Subcutaneous abdominal adipose tissue (tissue), 5 donors: ENCODE results near the gene SH3GL2.
"Not testable (repeated sequence)": the region's sequence is repeated elsewhere in the genome, so short reads cannot be mapped to it uniquely, and the experiment has no call there.

Experiments
- H3K27ac ChIP-seq: one replicate; pipeline ENCODE4 v1.7.0; 2013; ENCODE audit warnings: low read depth, mild to moderate bottlenecking, inconsistent platforms, low read length, moderate library complexity
- H3K27me3 ChIP-seq, 5 donors: one replicate each; pipeline ENCODE4 v1.7.0; 2013; ENCODE audit warnings: low read length in 5 of 5, inconsistent platforms in 1 of 5; ENCODE audit not compliant: control insufficient read depth in 5 of 5, insufficient read depth in 4 of 5
- H3K36me3 ChIP-seq, 5 donors: one replicate each; pipeline ENCODE4 v1.7.0; 2013; ENCODE audit warnings: low read length in 5 of 5; ENCODE audit not compliant: control insufficient read depth in 5 of 5, insufficient read depth in 5 of 5
- H3K4me1 ChIP-seq, 5 donors: one replicate each; pipeline ENCODE4 v1.7.0; 2013; ENCODE audit warnings: low read length in 5 of 5, mild to moderate bottlenecking in 3 of 5, moderate library complexity in 1 of 5; ENCODE audit not compliant: control insufficient read depth in 5 of 5, insufficient read depth in 5 of 5
- H3K4me3 ChIP-seq, 5 donors: one replicate each; pipeline ENCODE4 v1.7.0; 2013; ENCODE audit warnings: low read length in 5 of 5, low read depth in 1 of 5
- H3K9ac ChIP-seq, 5 donors: one replicate each; pipeline ENCODE4 v1.7.0; 2013; ENCODE audit warnings: low read length in 5 of 5, mild to moderate bottlenecking in 4 of 5, moderate library complexity in 3 of 5
- H3K9me3 ChIP-seq, 5 donors: one replicate each; pipeline ENCODE4 v1.7.0; 2013; ENCODE audit warnings: low read length in 5 of 5; ENCODE audit not compliant: control insufficient read depth in 5 of 5
- donor health status: healthy.
- donor health status: healthy.
- donor health status: healthy.
- donor health status: healthy.
- donor health status: healthy.

Gene SH3GL2

GRCh38 chr9:17757816-17758215 is 178.9 kb downstream of the SH3GL2 start:
- Histone ChIP-seq H3K9me3 (peaks cover 0 to 6% (median 0%) of the 10 kb centered on the region in 5 donors), H3K36me3 (no peaks in the 10 kb centered on the region), H3K27me3 (no peaks in the 10 kb centered on the region), H3K4me1 (no peaks in the 10 kb centered on the region), H3K27ac (no peak overlapping the region), H3K9ac (no peak overlapping the region), H3K4me3 (no peak overlapping the region)

- no peak overlapping the region for H3K9ac ChIP-seq
- H3K36me3 ChIP-seq: no peaks in the 10 kb centered on the region
- H3K27me3 ChIP-seq: no peaks in the 10 kb centered on the region
- no peaks in the 10 kb centered on the region for H3K9me3 ChIP-seq
- no peak overlapping the region for H3K4me3 ChIP-seq
- H3K4me1 ChIP-seq: no peaks in the 10 kb centered on the region
- H3K27ac ChIP-seq: no peak overlapping the region
Observed at GRCh38 chr9:17760250-17760649, 181.4 kb downstream of the SH3GL2 start.

GRCh38 chr9:17761984-17762676 is 183.3 kb downstream of the SH3GL2 start:
- H3K27me3 ChIP-seq: no peaks in the 10 kb centered on the region
- no peaks in the 10 kb centered on the region for H3K4me1 ChIP-seq
- H3K9me3 ChIP-seq: no peaks in the 10 kb centered on the region
- no peak overlapping the region for H3K27ac ChIP-seq
- H3K36me3 ChIP-seq: no peaks in the 10 kb centered on the region
- H3K4me3 ChIP-seq: no peak overlapping the region
- H3K9ac ChIP-seq: no peak overlapping the region

- Histone ChIP-seq H3K4me3 (no peak overlapping the region), H3K36me3 (no peaks in the 10 kb centered on the region), H3K9me3 (no peaks in the 10 kb centered on the region), H3K4me1 (no peaks in the 10 kb centered on the region), H3K27me3 (no peaks in the 10 kb centered on the region), H3K9ac (no peak overlapping the region), H3K27ac (no peak overlapping the region)
Observed at GRCh38 chr9:17764306-17764705, 185.4 kb downstream of the SH3GL2 start.

GRCh38 chr9:17765131-17765530 is 186.3 kb downstream of the SH3GL2 start:
- H3K27me3 ChIP-seq, H3K9ac ChIP-seq, H3K4me3 ChIP-seq, H3K4me1 ChIP-seq, H3K36me3 ChIP-seq, H3K27ac ChIP-seq, H3K9me3 ChIP-seq: not testable (repeated sequence)

- H3K4me1 ChIP-seq: no peaks in the 10 kb centered on the region
- no peaks in the 10 kb centered on the region for H3K9me3 ChIP-seq
- no peaks in the 10 kb centered on the region for H3K27me3 ChIP-seq
- H3K36me3 ChIP-seq: no peaks in the 10 kb centered on the region
- H3K9ac ChIP-seq: no peak overlapping the region
- no peak overlapping the region for H3K27ac ChIP-seq
- no peak overlapping the region for H3K4me3 ChIP-seq
Observed at GRCh38 chr9:17772223-17772622, 193.4 kb downstream of the SH3GL2 start.

GRCh38 chr9:17775656-17776055 is 196.8 kb downstream of the SH3GL2 start:
- Histone ChIP-seq H3K27me3 (no peaks in the 10 kb centered on the region), H3K4me1 (no peaks in the 10 kb centered on the region), H3K4me3 (no peak overlapping the region), H3K9ac (no peak overlapping the region), H3K36me3 (no peaks in the 10 kb centered on the region), H3K27ac (no peak overlapping the region), H3K9me3 (no peaks in the 10 kb centered on the region)

- no peak overlapping the region for H3K9ac ChIP-seq
- H3K4me1 ChIP-seq: no peaks in the 10 kb centered on the region
- H3K36me3 ChIP-seq: no peaks in the 10 kb centered on the region
- no peak overlapping the region for H3K27ac ChIP-seq
- H3K9me3 ChIP-seq: no peaks in the 10 kb centered on the region
- H3K4me3 ChIP-seq: no peak overlapping the region
- H3K27me3 ChIP-seq: no peaks in the 10 kb centered on the region
Observed at GRCh38 chr9:17776735-17777134, 197.9 kb downstream of the SH3GL2 start.

GRCh38 chr9:17777465-17777864 is 198.6 kb downstream of the SH3GL2 start:
- Histone ChIP-seq H3K4me3 (no peak overlapping the region), H3K27me3 (no peaks in the 10 kb centered on the region), H3K9me3 (no peaks in the 10 kb centered on the region), H3K9ac (no peak overlapping the region), H3K4me1 (no peaks in the 10 kb centered on the region), H3K27ac (no peak overlapping the region), H3K36me3 (no peaks in the 10 kb centered on the region)

GRCh38 chr9:17782430-17783149 is 203.7 kb downstream of the SH3GL2 start:
- no peaks in the 10 kb centered on the region for H3K9me3 ChIP-seq
- H3K4me1 ChIP-seq: no peaks in the 10 kb centered on the region
- no peaks in the 10 kb centered on the region for H3K36me3 ChIP-seq
- H3K9ac ChIP-seq: no peak overlapping the region
- no peak overlapping the region for H3K4me3 ChIP-seq
- H3K27ac ChIP-seq: no peak overlapping the region
- H3K27me3 ChIP-seq: no peaks in the 10 kb centered on the region
